Adrenal gland (tissue), 12 donors: ENCODE results near the gene SMAD3. TPM values are rescaled to one million over a fixed set of nuclear protein-coding genes. Genes with fewer than 3 reads are reported as not detected.

Source experiments
- DNase-seq, 7 donors: peaks; one replicate each; pipeline ENCODE4 v3.0.0-alpha.2; 2019 to 2020
- H3K27ac ChIP-seq, 5 donors: fragments of 200-600 bp; sonication (generic) in 4 of 5; 1 replicate in 3 of 5; 2 replicates in 2 of 5; pipeline versions ENCODE4 v1.5.1 to v1.8.0; 2016 to 2020; ENCODE audit warnings: mild to moderate bottlenecking in 1 of 5
- H3K27me3 ChIP-seq: fragments of 200-600 bp; 2 replicates; pipeline ENCODE4 v1.8.0; 2021
- H3K36me3 ChIP-seq, 2 donors: fragments of 200-600 bp; replicated peaks in 1 of 2; 1 replicate in 1 of 2; 2 replicates in 1 of 2; pipeline versions ENCODE4 v1.5.1 to v1.8.0; 2018 to 2022
- H3K4me1 ChIP-seq, 2 donors: fragments of 200-600 bp; replicated peaks in 1 of 2; 1 replicate in 1 of 2; 2 replicates in 1 of 2; pipeline versions ENCODE4 v1.5.1 to v1.8.0; 2018 to 2021
- H3K4me3 ChIP-seq, 4 donors: fragments of 200-600 bp; sonication (generic) in 3 of 4; one replicate each; pipeline ENCODE4 v1.5.1; 2016 to 2018
- H3K9me3 ChIP-seq, 3 donors: fragments of 200-600 bp; sonication (generic) in 1 of 3; replicated peaks in 1 of 3; 1 replicate in 2 of 3; 2 replicates in 1 of 3; pipeline versions ENCODE4 v1.5.1 to v1.8.0; 2016 to 2021
- POLR2A ChIP-seq, 2 donors: fragments of 450-650 bp; IDR thresholded peaks; one replicate each; pipeline ENCODE4 v1.6.1; 2017; ENCODE audit warnings: antibody characterized with exemption in 2 of 2, mild to moderate bottlenecking in 2 of 2, moderate library complexity in 1 of 2
- WGBS, 4 donors: extraction: QIAGEN DNeasy Blood & Tissue Kit in 2 of 4; methylation state at CpG; one replicate each; pipeline versions ENCODE4 v1.1.5 to v1.1.7; 2013 to 2017; 5-methylcytosine and 5-hydroxymethylcytosine counted together
- intact Hi-C, 2 donors: fragments of 100-400 bp; cut with DNase I; formaldehyde crosslinking; loops; one replicate each; pipeline versions ENCODE4 v1.14.1 to v1.15.0; 2022 to 2023
- polyA plus RNA-seq, 3 donors: library from polyadenylated mRNA; stranded (reverse); fragments of 200-250 nt in 2 of 3; fragments of 350-450 nt in 1 of 3; fragmentation: Illumina TruSeq in 1 of 3; extraction: RNeasy Lipid Tissue Mini Kit (QIAGEN cat#74804) in 1 of 3; gene quantifications; one replicate each; pipeline ENCODE4 v1.2.3, GENCODE V29; 2013 to 2014
- total RNA-seq, 9 donors: library from RNA; depleted of rRNA in 4 of 9; stranded (reverse); fragments of >200 nt in 4 of 9; fragments of 120-200 nt in 1 of 9; fragmentation: NEBNext Ultra II Directional in 1 of 9; extraction: Animal tissue kit (Norgen Biotek cat#: 25700) in 1 of 9; gene quantifications; one replicate each; pipeline versions ENCODE4 v1.1.0 to v1.2.4, GENCODE V29; 2013 to 2023
- TF ChIP-seq, protein P1 (sequence below), 6 experiments: fragments of 450-650 bp in 4 of 6; fragments of 200-600 bp in 2 of 6; sonication (generic) in 1 of 6; IDR thresholded peaks; 1 replicate in 5 of 6; 2 replicates in 1 of 6; pipeline versions ENCODE4 v1.5.1 to v1.8.0; 2016 to 2021; ENCODE audit warnings: antibody characterized with exemption in 6 of 6, mild to moderate bottlenecking in 2 of 6, moderate library complexity in 1 of 6
- donor health status: healthy with polysubstance abuse.
- donor health status: Bipolar disorder and iron deficiency.
- donor health status: DM: yes; HTN: yes; CAD: no.
- donor health status: DM: no; HTN: no; CAD: no.
- donor health status: DM: no; HTN: no; CAD: no.
- donor health status: DM: yes; HTN: yes; CAD: no.

The SMAD3 gene
- total and polyA plus RNA-seq, 12 donors = 6.4 to 92.0 (median 8.0) TPM

DNA sequence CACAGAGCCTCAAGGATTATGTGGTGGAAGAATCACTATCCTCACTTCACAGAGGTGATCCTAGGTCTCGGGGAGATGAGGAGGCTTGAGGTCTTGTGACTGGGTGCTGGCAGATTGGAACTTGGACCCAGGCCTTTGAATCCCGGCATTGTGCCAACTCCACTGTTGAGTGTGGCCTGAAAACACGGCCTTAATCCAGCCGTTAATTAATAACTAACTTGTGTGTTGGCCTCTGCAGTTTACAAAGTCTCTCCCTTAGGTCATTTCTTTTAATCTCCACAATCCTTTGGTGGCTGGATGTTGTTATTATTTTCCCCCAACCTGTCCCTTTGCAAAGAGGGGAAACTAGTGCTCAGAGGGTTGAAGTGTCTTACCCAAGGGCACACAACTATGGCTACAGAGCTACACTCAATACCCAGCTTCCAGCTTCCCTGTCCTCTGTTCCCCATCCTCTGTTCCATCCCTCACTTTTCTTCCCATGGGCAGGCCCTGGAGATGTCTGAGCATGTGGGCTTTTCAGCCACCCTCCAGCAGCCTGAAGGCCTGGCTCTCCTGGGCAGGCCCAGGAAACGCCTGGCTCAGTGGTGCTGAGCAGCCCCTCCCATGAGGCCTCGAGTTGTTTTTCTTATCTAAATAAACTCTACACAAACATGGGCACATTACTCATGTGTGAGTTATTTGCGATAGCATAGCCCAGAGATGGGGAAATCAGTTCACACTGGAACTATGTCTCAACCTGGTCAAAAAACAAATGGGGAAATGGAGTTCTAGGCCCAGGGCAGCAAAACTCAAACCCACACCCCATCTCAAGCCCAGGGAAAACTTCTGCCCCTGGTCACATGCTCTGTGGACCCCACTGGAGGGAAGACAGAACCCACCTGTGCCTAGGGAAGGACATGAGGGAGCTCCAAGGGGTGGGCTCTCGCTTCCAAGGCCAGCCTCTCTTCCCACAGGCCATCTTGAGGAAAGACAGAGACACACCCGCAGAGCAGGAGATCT is 16.8 kb upstream of the SMAD3 start:
- DNase-seq = peak in 6 of 7 donors; percentile 71 to 80 (median 77)
- WGBS, 4 donors = 64 to 68% (median 66%) methylated on average over 8 to 9 of the region's 9 CpGs
- H3K27me3 ChIP-seq = no peaks in the 10 kb centered on the region
- peak in 1 of 2 donors; percentile 22 for TF ChIP-seq POLR2A (IDR thresholded peaks at IDR 0.05)
- TF ChIP-seq, protein P1, sequence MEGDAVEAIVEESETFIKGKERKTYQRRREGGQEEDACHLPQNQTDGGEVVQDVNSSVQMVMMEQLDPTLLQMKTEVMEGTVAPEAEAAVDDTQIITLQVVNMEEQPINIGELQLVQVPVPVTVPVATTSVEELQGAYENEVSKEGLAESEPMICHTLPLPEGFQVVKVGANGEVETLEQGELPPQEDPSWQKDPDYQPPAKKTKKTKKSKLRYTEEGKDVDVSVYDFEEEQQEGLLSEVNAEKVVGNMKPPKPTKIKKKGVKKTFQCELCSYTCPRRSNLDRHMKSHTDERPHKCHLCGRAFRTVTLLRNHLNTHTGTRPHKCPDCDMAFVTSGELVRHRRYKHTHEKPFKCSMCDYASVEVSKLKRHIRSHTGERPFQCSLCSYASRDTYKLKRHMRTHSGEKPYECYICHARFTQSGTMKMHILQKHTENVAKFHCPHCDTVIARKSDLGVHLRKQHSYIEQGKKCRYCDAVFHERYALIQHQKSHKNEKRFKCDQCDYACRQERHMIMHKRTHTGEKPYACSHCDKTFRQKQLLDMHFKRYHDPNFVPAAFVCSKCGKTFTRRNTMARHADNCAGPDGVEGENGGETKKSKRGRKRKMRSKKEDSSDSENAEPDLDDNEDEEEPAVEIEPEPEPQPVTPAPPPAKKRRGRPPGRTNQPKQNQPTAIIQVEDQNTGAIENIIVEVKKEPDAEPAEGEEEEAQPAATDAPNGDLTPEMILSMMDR (IDR thresholded peaks at IDR 0.05) = no peak
- no peaks in the 10 kb centered on the region for H3K9me3 ChIP-seq
- H3K4me3 ChIP-seq = no peak overlapping the region
- peaks cover 20 to 33% of the 10 kb centered on the region in 2 donors for H3K4me1 ChIP-seq
- intact Hi-C loops = no loop called here
- H3K27ac ChIP-seq = peak overlapping the region in 3 of 5 donors; percentile 45 to 78 (median 73)
- no peaks in the 10 kb centered on the region for H3K36me3 ChIP-seq

DNA sequence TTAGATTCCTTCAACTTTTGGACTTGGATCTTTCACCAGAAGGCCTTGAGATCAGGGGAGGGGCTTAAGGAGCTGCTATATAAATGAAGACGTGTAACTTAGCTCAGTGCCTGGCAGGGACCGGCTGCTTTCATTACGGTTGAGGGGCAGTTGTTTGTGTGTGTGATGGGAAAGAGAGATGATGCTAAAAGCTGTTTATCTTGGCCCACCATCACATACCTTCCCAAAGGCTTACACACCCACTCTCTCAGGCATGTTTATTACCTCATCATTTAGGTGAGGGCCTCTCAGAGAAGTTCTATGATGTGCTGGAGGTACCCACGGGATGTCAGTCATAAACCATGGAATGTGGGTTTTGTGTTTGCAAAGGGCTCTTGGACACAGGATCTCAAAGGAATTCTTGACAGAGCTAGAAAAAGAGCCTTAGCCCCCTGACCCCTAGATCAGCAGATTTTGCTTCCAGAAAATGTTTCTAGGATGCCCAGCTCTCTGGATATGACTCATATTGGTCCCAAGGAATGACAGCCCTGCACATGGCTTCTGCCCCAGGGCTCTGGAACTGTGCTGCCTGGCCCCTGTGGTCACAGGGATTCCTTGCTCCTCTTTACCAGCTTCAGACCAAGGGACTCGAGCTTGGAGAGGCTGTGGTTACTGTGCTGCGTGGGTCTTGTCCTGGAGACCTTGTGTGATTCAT is 15.9 kb upstream of the SMAD3 start:
- Histone ChIP-seq H3K4me3 (no peak overlapping the region), H3K27ac (peak overlapping the region in 3 of 5 donors; percentile 45 to 78 (median 73)), H3K9me3 (no peaks in the 10 kb centered on the region), H3K27me3 (no peaks in the 10 kb centered on the region), H3K36me3 (no peaks in the 10 kb centered on the region), H3K4me1 (peaks cover 20 to 33% of the 10 kb centered on the region in 2 donors)
- 54 to 63% (median 60%) methylated on average over 3 to 6 of the region's 6 CpGs for WGBS, 4 donors
- TF ChIP-seq POLR2A (IDR thresholded peaks at IDR 0.05) = no peak
- TF ChIP-seq, protein P1 (IDR thresholded peaks at IDR 0.05) = no peak
- intact Hi-C loops = no loop called here
- peak in 1 of 7 donors; percentile 46 for DNase-seq

GRCh38 chr15:67050062-67050461 is 15.3 kb upstream of the SMAD3 start:
- 30 to 42% (median 30%) methylated on average over 3 of the region's 3 CpGs for WGBS, 4 donors
- TF ChIP-seq POLR2A (IDR thresholded peaks at IDR 0.05) = no peak
- TF ChIP-seq, protein P1 (IDR thresholded peaks at IDR 0.05) = no peak
- H3K36me3 ChIP-seq = no peaks in the 10 kb centered on the region
- intact Hi-C loops = no loop called here
- peak in 1 of 7 donors; percentile 38 for DNase-seq
- no peak overlapping the region for H3K4me3 ChIP-seq
- H3K27me3 ChIP-seq = no peaks in the 10 kb centered on the region
- peaks cover 20 to 33% of the 10 kb centered on the region in 2 donors for H3K4me1 ChIP-seq
- peak overlapping the region in 2 of 5 donors; percentile 45 to 78 for H3K27ac ChIP-seq
- no peaks in the 10 kb centered on the region for H3K9me3 ChIP-seq

GRCh38 chr15:67050522-67051087 is 14.8 kb upstream of the SMAD3 start:
- intact Hi-C loops = no loop called here
- H3K9me3 ChIP-seq = no peaks in the 10 kb centered on the region
- peaks cover 20 to 33% of the 10 kb centered on the region in 2 donors for H3K4me1 ChIP-seq
- H3K36me3 ChIP-seq = no peaks in the 10 kb centered on the region
- 42 to 68% (median 56%) methylated on average over 4 of the region's 5 CpGs for WGBS, 4 donors
- H3K4me3 ChIP-seq = no peak overlapping the region
- TF ChIP-seq, protein P1 (IDR thresholded peaks at IDR 0.05) = no peak
- TF ChIP-seq POLR2A (IDR thresholded peaks at IDR 0.05) = no peak
- H3K27ac ChIP-seq = peak overlapping the region in 1 of 5 donors; percentile 78
- DNase-seq = no peak
- no peaks in the 10 kb centered on the region for H3K27me3 ChIP-seq
